Ecto neural progenitor cell (in vitro differentiated cells): ENCODE measurements around the gene SRP9.

Experiments used
- DNase-seq: peaks from one replicate; pipeline ENCODE4 v3.0.0-alpha.2; 2018; ENCODE audit warnings: low spot score

Gene SRP9

GRCh38 chr1:225777583-225778336 lies at the start of gene SRP9:
SRP9 (plus strand) TSS chr1:225777826; CDS start chr1:225777941, 115 bp downstream.
- DNase-seq, result peak; percentile 100

GRCh38 chr1:225731491-225731890 lies 46.1 kb upstream of the SRP9 start:
- DNase-seq, result no peak

GRCh38 chr1:225733254-225733653 lies 44.4 kb upstream of the SRP9 start:
- no peak for DNase-seq

- DNase-seq, result no peak
These were observed 42.1 kb upstream of the SRP9 start for GRCh38 chr1:225735252-225736149.

GRCh38 chr1:225736437-225737098 lies 41.1 kb upstream of the SRP9 start:
- no peak for DNase-seq

- DNase-seq, result no peak
These were observed 40.5 kb upstream of the SRP9 start for GRCh38 chr1:225737161-225737560.

- no peak for DNase-seq
These were observed 39.8 kb upstream of the SRP9 start for GRCh38 chr1:225737866-225738265.

- no peak for DNase-seq
These were observed 38.9 kb upstream of the SRP9 start for GRCh38 chr1:225738763-225739162.

GRCh38 chr1:225739542-225740107 lies 38.0 kb upstream of the SRP9 start:
- no peak for DNase-seq

- no peak for DNase-seq
These were observed 32.9 kb upstream of the SRP9 start for GRCh38 chr1:225744745-225745144.

GRCh38 chr1:225745273-225745672 lies 32.4 kb upstream of the SRP9 start:
- no peak for DNase-seq

- peak; percentile 72 for DNase-seq
These were observed 31.1 kb upstream of the SRP9 start for GRCh38 chr1:225746361-225747179.

- DNase-seq, result no peak
These were observed 30.1 kb upstream of the SRP9 start for GRCh38 chr1:225747566-225747965.

GRCh38 chr1:225748529-225748928 lies 29.1 kb upstream of the SRP9 start:
- DNase-seq, result no peak

GRCh38 chr1:225749706-225750105 lies 27.9 kb upstream of the SRP9 start:
- DNase-seq, result no peak

GRCh38 chr1:225750420-225750819 lies 27.2 kb upstream of the SRP9 start:
- no peak for DNase-seq

- DNase-seq, result no peak
These were observed 26.5 kb upstream of the SRP9 start for GRCh38 chr1:225750875-225751824.

GRCh38 chr1:225752245-225752644 lies 25.4 kb upstream of the SRP9 start:
- no peak for DNase-seq

- DNase-seq, result no peak
These were observed 22.5 kb upstream of the SRP9 start for GRCh38 chr1:225754940-225755641.
